ENCODE results near the gene UBA1. TPM values are rescaled to one million over a fixed set of nuclear protein-coding genes. Genes with fewer than 3 reads are reported as not detected.

Gene UBA1
- total and polyA plus RNA-seq, 12 donors, result 90.9 to 157 (median 124) TPM

DNA sequence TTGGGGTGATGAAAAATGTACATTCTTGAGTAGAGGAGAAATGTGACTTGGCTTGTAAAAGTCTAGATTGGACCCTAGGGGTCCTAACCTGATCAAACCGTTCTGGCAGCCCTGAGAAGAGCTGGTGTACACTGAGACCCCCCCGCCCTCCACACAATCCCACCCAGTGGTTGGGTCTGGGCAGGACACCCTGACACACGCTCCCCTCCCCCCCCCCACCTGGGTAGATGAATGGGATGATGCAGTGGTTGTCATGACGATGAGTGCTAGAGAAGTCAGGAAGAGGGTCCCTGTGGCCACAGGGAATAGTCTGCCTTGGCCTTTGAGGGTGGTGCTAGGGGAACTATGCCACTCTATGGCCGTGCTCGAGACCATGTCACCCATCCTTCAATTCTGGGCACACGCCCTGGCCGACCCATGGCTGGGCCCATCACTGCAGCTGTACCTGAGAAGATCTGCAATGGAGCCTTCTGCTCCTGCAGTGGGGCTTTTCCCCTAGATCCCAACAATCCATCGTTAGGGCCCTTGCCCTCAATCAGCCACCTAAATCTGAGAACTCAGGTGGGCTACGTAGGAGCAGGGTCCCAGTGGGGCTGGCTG lies 29.2 kb downstream of the UBA1 start:
- Histone ChIP-seq H3K4me1 (peaks cover 0 to 22% (median 13%) of the 10 kb centered on the region in 9 donors), H3K27me3 (no peaks in the 10 kb centered on the region), H3K36me3 (peaks cover 0 to 51% (median 9%) of the 10 kb centered on the region in 9 donors), H3K9me3 (no peaks in the 10 kb centered on the region), H3K27ac (no peak overlapping the region), H3K4me3 (no peak overlapping the region)
- TF ChIP-seq, protein P1, sequence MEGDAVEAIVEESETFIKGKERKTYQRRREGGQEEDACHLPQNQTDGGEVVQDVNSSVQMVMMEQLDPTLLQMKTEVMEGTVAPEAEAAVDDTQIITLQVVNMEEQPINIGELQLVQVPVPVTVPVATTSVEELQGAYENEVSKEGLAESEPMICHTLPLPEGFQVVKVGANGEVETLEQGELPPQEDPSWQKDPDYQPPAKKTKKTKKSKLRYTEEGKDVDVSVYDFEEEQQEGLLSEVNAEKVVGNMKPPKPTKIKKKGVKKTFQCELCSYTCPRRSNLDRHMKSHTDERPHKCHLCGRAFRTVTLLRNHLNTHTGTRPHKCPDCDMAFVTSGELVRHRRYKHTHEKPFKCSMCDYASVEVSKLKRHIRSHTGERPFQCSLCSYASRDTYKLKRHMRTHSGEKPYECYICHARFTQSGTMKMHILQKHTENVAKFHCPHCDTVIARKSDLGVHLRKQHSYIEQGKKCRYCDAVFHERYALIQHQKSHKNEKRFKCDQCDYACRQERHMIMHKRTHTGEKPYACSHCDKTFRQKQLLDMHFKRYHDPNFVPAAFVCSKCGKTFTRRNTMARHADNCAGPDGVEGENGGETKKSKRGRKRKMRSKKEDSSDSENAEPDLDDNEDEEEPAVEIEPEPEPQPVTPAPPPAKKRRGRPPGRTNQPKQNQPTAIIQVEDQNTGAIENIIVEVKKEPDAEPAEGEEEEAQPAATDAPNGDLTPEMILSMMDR (IDR thresholded peaks at IDR 0.05), result no peak
- no peak for DNase-seq
- no peak for ATAC-seq
- WGBS, 2 donors, result 82 to 91% methylated on average over 7 to 10 of the region's 10 CpGs
- intact Hi-C loops (cut with DNase I), result no loop called here

DNA sequence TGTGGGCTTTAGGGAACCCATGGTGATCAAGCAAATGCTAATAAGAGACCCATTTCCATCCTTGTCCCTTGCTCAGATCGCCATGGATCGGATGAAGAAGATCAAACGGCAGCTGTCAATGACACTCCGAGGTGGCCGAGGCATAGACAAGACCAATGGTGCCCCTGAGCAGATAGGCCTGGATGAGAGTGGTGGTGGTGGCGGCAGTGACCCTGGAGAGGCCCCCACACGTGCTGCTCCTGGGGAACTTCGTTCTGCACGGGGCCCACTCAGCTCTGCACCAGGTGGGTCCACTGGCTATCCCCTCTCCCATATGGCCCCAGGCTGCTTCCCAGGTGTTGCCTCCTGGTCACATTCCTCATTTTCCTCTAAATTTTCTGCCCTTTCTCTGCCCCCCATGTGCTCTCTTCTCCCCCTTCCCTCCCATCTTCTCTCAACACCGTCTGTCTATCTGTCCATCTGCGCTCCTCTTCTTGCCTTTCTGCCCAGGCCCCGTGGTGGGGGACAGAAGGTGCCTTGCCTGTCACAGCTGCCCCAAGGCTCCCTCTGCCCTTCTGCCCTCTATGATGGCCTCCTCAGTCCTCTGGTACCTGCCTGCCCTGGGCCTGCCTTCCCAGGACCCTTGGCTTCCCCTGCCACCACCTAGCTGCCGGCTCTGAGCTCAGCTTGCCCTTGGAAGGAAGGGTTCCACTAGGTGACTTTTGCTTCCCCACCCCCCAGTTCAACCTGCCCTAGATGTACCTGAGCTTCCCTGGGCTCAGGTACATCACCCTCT lies 30.0 kb downstream of the UBA1 start:
- TF ChIP-seq, protein P1 (IDR thresholded peaks at IDR 0.05), result no peak
- intact Hi-C loops (cut with DNase I), result no loop called here
- DNase-seq, result no peak
- 90 to 93% methylated on average over 5 to 13 of the region's 13 CpGs for WGBS, 2 donors
- no peak overlapping the region for H3K27ac ChIP-seq
- peaks cover 0 to 22% (median 13%) of the 10 kb centered on the region in 9 donors for H3K4me1 ChIP-seq
- no peak overlapping the region for H3K4me3 ChIP-seq
- H3K9me3 ChIP-seq, result no peaks in the 10 kb centered on the region
- no peak for ATAC-seq
- H3K27me3 ChIP-seq, result no peaks in the 10 kb centered on the region
- H3K36me3 ChIP-seq, result peaks cover 0 to 59% (median 9%) of the 10 kb centered on the region in 9 donors

DNA sequence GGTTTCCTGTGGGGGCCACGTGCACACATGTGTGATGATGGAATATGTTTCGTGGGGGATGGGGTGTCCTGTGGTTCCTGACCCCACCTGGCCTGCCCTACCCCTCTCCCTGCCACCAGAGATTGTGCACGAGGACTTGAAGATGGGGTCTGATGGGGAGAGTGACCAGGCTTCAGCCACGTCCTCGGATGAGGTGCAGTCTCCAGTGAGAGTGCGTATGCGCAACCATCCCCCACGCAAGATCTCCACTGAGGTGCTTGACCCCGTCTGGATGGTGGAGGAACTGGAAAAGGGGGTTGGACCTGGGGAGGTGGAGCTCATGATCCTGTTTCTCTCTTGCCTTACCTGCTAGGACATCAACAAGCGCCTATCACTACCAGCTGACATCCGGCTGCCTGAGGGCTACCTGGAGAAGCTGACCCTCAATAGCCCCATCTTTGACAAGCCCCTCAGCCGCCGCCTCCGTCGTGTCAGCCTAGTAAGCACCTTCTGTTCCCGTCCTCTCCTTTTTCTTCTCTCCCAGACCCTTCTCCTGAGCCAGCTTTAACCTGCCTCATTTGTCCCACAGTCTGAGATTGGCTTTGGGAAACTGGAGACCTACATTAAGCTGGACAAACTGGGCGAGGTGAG lies 30.8 kb downstream of the UBA1 start:
- Histone ChIP-seq H3K4me1 (peaks cover 0 to 22% (median 12%) of the 10 kb centered on the region in 9 donors), H3K4me3 (no peak overlapping the region), H3K27ac (no peak overlapping the region), H3K9me3 (no peaks in the 10 kb centered on the region), H3K27me3 (peaks cover 0 to 3% (median 0%) of the 10 kb centered on the region in 7 donors), H3K36me3 (peaks cover 0 to 66% (median 9%) of the 10 kb centered on the region in 9 donors)
- TF ChIP-seq, protein P1 (IDR thresholded peaks at IDR 0.05), result no peak
- WGBS, 2 donors, result 86 to 92% methylated on average over 16 to 17 of the region's 17 CpGs
- intact Hi-C loops (cut with DNase I), result no loop called here
- DNase-seq (no peak), ATAC-seq (no peak)

DNA sequence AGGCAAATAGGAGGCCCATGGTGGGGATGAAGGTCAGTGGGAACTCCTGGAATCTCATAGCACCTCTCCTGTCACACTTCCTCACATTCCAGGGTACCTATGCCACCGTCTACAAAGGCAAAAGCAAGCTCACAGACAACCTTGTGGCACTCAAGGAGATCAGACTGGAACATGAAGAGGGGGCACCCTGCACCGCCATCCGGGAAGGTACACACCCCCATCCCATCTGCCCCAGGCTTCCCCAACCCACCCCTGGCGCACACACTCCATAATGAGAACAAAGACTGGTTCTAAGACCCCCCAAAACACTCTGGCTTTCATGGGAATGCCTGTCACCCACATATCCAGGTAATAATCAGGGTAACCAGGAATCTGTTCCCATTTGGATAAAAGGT lies 31.3 kb downstream of the UBA1 start:
- DNase-seq (no peak), ATAC-seq (no peak)
- H3K4me1 ChIP-seq, result peaks cover 0 to 19% (median 7%) of the 10 kb centered on the region in 9 donors
- TF ChIP-seq, protein P1 (IDR thresholded peaks at IDR 0.05), result no peak
- H3K9me3 ChIP-seq, result no peaks in the 10 kb centered on the region
- H3K4me3 ChIP-seq, result no peak overlapping the region
- intact Hi-C loops (cut with DNase I), result no loop called here
- peaks cover 0 to 71% (median 9%) of the 10 kb centered on the region in 9 donors for H3K36me3 ChIP-seq
- no peak overlapping the region for H3K27ac ChIP-seq
- 89 to 99% methylated on average over 4 of the region's 4 CpGs for WGBS, 2 donors
- peaks cover 0 to 8% (median 0%) of the 10 kb centered on the region in 7 donors for H3K27me3 ChIP-seq

Measured in heart right ventricle (tissue), 16 donors.